CD4-positive, alpha-beta T cell treated with Interleukin-10 for 1 hour (primary cell): ENCODE results near the gene ATG2A.
A peak's percentile ranks its signal among the peaks of the same experiment; 100 is the strongest.

Experiments used
- DNase-seq: peaks from one replicate; pipeline ENCODE4 v3.0.0-alpha.2; 2020

ATG2A gene

DNA sequence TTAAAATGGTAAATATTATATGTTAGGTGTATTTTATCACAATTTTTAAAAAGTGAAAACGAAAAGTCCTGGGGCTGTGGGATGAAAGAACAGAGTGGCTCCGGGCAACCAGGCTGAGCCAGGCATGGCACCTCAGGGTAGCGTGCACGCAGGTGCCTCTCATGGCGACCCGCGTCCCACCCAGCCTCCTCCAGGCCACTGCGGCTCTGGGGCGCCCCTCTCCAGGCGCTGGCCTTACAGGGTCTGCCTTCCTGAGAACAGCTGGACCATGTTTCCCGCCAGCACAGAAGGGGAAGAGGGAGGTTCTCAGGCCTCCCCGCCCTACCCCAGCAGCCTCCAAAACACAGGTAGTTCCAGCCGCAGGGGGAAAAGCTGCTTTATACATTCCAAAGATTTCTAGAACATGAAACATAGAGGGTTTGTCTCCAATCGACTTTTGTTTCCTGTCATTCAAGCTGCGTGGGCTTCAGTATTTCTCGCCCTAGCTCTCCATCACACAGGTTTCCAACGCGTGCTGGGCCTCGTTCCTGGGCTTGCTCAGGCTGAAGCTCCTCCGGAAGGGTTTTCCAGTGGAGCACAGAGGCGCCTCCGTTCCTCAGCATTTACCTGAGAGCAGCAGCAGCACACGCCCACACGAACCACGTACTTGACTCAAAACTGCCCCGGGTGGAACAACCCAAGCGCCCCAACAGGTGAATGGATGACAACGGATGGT is 49.1 kb downstream of the ATG2A start:
- no peak for DNase-seq

DNA sequence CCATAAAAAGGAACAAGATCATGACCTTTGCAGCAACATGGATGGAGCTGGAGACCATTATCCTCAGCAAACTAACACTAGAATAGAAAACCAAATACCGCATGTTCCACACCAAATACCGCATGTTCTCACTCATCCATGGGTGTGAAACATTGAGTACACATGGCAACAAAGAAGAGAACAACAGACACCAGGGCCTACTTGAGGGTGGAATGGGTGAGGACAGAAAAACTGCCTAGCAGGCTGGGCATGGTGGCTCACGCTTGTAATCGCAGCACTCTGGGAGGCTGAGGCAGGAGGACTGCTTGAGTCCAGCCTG is 50.9 kb downstream of the ATG2A start:
- DNase-seq: no peak

DNA sequence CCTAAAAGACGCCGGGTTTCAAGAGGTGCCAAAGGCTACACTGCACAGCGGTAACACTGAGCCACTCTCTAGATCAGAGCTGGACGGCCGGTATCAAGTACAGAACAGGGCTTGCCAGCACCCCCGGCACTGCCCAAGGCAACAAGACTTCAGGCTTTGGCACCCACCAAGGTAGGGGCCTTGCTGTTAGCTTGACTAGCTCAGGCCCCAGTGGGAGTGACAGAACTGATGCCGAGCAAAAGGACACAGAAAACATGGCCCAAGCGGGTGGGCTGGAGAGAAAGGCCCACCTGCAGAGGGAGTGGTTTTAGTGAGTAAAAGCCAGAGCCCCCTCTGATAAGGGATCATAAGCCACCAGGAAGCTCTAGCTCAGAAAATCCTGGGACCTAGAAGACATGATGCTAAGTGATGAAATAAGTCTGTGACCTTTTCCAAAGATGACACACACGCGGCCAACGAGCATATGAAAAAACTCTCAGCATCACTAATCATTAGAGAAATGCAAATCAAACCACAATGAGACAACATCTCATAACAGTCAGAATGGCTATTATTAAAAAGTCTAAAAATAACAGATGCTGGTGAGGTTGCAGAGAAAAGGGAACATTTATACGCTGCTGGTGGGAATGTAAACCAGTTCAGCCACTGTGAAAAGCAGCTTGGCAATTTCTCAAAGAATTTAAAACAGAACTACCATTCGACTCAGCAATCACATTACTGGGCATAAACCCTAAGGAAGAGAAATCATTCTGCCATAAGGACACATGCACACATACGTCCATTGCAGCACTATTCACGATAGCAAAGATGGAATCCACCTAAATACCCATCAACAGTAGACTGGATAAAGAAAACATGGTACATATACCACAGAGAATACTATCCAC is 51.5 kb downstream of the ATG2A start:
- DNase-seq: no peak

DNA sequence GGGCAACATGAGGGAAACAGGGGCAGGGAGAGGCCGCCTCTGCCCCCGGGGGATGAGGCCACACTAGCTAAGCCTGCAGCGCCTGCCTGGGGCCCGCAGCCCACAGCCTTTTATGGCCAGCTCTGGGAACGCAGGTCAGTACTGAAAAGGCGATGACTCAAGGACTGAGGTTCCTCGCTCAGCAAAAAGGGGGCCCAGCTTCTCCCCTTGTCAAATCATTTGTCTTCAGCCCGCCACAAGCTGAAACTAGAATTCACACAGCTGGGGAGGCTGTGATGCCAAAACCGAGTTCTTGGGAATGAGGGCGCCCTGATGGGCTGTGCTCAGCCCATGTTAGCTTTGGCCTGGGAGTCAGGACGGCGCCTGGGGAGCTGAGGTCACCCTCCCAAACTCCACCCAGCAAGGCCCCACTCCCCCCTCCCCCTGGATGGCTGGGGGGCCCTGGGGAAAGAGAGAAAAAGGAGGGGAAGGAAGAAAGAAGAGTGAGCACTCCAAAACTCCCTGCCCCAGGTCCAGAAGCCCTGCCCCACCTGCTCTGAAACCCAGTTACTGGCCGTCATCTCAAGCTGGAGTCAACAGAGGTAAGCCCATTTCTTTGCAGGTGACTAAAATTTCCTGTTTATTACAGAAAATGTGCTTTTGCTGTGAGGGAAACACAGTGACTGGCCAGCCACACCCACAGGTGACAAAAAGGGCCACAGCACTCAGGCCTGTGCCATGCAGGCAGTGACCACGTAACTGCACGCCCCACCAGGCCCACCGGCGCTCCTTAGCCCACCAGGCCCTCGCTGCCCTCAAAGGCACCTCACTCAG is 52.3 kb downstream of the ATG2A start:
- DNase-seq: no peak

DNA sequence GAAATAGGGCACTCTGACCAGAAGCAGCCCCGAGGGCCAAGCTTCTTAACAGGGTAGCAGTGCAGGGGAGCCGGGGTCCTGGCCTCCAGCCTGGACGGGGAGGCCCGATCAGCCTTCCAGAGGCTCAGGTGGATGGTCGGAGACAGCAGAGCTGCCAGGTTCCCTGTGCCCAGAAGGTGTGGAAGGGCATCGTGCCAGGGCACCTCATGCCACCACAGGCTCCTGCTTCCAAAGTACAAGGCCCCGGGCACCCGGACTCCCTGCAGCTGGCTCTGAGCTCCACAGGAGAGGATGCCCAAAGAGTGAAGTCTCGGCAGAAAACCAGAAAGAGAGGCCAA is 52.9 kb downstream of the ATG2A start:
- DNase-seq: no peak

DNA sequence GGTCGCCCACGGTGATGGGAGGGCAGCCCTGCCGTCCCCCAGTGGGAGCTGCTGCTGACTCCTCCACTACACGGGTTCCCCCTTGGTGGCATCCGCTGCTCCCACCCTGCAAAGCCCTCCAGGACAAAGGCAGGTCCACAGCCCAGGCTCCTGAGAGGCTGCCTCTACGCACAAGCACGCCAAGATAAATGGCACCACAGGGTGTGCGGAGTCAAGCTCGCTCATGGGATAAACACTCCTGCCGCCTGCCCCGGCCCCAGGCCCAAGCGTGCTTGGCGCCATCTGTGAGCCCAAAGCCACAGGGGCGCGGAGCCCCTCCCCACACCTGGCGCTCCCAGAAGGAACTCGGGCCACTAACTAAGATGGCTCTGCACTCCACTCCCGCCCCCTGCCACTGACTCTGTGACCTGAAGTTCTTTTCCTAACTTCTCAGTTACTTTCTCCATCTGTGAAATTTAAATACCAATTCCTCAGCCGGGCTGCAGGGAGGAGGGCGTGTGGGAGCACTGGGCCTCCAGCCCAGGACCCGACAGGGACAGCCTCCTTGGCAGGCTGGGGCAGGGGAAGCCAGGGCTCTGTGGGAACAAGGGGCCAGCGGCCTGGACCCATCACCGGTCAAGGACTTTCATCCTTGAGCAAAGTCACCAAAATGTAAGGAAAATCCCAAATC is 53.5 kb downstream of the ATG2A start:
- DNase-seq: no peak

DNA sequence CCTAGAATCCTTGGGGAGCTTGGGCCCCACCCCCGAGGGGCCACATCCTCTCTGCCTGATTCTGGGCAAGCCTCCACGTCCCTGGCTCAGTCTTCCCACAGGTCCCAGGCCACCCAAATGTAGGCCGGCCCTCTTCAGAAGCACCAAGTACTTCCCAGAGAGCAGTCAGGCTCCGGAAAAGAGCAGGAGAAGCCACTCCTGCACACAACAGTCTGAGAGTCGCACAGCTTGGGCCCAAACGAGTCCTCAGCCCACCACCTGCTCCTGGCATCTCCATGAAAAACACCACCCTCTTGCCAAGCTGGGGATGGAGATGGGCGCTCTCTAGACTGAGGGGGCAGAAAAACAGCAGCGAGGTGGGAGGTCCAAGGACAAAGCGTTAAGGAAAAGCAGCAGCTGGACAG is 54.0 kb downstream of the ATG2A start:
- no peak for DNase-seq

DNA sequence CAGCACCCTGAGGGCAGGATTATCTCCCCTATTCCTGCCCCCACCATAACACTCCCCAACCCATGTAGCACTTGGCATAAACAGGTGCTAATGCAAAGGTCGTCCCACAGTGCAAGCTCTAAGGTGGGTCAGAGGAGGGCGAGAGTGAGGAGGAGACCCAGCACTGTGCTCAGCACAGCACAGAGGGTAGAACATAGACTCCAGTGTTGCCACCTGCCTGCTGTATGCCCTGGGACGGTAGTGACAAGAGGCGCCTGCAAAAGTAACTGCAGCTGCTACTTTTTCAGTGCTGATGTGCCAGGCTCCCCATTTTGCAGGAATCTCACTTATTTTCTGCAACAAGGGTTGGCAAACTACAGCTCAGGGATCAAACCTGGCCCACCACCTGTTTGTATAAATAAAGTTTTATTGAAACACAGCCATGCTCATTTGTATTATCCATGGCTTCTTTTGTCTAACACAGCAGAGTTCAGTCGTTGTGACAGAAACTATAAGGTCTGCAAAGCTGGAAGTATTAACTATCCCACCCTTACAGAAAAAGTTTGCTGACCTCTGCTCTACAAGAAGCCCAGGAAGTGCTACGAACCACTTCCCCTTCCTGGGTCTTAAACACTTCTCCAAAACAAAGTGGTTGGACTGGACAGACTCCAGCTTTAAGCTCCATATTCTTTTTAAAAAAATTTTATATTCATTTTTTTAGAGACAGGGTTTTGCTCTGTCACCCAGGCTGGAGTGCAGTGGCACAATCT is 55.6 kb downstream of the ATG2A start:
- no peak for DNase-seq

DNA sequence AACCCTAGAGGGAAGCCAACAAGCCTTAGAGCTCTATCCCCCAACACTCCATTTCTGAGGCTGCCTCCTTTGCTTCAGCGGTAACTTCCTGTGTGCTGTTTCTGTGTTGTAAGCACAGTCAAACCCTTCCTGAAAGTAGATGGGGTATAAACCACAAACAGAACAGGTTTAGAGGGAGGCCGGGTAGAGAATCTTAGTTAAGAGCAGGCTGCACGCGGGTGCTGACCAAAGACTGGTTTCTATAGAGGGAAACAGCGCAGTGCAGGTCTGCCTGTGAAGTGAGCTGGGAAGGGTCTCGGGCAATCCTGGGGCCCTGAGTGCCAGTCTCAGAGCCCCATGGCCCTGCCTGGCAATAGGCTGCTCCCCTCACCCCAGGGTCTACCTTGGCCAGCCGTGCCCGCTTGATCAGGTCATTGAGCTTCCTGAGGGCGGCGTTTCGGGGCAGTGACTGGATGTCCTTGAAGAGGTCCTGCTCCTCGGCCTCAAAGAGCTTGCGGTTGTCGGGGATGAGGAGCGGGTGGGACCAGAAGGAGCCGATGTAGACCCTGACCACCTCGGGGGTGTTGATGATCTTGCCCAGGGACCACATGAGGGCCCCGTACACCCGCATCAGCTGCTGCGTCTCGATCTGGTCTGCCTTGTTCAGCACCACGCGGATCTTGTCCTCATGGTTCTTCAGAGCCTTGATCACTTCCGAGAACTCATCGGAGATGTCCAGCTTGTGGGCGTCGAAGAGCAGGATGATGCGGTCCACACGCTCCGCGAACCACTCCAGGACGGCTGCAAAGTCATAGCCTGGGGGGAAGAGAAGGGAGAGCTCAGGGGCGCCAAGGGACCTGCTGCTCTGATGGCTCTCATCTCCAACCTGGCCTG is 57.2 kb downstream of the ATG2A start:
- peak; percentile 77 for DNase-seq

DNA sequence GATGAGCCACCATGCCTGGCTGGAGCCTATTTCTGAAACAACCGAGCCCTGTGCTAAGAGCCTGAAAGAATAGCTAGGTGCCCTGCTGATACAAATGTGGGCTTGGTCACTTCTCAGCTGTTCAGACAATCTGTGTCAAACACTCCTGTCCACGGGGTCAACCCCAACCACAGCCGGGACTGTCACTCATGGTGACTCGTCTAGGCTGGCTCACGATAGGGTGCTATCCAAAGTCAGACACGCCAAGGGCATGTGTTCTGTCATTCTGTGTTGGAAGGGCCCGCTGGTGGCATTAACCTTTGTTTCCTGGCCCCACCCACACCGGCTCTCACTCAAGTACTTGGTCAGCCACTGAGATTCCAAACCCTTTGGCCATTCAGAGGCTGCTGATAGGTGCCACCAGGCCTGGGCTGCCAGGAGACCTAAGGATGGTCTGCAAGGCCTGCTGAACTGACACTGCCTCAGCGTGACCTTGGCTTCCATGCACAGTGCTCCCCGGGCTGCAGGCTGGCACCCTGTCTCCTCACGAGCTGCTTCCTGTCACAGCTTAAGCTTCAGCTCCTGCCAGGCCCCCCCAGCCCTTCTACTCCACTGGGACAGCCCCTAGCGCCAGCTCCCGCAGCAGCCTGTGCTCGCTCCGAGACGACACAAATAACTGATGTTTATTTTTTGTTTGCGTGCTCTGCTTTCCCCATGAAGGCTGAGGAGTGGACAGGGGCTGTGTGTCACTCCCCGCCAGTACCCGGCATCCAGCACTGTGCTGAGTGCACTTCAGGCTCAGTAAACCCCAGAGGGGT is 58.3 kb downstream of the ATG2A start:
- peak; percentile 68 for DNase-seq

DNA sequence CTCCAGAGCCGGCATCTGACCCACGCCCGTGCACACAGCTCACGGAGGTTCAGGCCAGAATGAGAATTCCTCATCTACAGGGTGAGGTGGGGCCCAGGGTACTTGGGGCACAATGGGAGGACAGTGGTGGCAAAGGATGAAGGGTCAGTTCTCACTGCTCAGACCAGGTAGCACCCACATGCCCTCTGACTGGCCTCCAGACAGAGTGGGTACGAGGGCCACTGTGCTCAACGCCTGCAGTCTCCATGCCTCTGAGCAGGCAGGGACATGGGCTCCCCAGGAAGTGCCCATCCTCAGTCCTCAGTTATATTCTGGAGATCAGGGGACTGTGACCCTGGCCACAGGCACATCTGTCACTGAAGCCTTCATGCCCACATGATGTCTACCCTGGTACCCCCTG is 59.5 kb downstream of the ATG2A start:
- DNase-seq: no peak

DNA sequence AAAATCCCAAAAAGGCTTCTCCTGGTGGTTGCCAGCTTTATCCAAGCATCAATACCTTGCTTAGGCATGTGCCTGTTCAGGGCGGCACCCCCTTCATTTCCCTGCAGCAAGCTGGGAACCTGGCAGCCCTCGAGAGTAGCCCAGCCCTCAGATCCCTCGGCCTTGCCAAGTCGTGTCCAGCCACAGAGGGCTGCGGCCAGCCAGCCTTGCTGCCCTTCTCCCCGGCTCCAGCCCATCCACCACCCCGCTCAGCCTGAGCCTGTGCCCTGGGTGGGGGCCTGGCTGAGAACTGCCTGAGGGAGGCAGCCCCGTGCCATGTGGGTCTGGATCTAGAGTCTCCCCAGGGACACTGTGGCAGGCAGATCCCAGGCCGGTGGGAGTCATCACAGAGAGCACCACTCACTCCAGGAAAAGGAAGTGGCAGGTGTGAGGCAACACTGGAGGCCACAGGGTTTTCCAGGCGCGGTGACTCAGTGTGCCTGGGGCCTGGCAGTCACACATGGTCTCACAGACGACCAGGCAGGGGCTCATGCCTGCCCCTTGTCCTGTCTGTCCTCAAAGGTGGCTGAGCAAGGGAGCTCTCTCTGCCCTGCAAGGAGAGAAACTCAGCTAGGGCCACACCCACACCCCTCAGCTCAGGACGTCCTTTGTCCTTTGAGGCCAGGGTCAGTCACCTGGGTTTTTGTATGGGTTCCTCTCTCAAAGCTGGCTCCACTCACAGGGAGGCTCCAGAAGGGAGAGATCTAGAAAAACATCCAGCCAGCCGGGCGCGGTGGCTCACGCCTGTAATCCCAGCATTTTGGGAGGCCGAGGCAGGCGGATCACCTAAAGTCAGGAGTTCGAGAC is 60.4 kb downstream of the ATG2A start:
- no peak for DNase-seq

DNA sequence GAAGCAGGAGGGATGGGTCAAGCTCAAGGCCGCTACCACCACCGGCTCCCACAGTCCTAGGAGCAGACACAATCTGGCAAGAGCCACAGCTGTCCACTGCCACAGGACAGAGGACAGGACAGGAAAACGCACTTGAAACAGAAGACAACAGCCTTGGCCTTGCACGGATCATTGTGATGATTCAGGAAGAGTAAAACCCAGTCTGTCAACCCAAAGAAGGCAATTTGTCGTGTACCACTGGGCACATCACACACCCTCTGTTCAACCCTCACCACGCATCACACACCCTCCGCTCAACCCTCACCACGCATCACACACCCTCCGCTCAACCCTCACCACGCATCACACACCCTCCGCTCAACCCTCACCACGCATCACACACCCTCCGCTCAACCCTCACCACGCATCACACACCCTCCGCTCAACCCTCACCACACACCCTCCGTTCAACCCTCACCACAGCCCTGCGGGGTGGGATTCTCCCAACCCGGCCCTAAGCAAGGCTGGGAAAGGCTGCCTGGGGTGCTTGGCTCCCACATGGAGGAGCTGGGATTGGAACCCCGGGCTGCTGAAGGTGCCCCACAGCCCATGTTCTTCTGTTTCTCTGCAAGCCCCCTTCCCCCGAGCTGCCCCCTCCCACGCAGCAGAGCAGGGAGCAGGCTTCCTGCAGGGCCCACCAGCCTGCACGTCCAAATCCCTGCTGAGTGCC is 61.3 kb downstream of the ATG2A start:
- no peak for DNase-seq

DNA sequence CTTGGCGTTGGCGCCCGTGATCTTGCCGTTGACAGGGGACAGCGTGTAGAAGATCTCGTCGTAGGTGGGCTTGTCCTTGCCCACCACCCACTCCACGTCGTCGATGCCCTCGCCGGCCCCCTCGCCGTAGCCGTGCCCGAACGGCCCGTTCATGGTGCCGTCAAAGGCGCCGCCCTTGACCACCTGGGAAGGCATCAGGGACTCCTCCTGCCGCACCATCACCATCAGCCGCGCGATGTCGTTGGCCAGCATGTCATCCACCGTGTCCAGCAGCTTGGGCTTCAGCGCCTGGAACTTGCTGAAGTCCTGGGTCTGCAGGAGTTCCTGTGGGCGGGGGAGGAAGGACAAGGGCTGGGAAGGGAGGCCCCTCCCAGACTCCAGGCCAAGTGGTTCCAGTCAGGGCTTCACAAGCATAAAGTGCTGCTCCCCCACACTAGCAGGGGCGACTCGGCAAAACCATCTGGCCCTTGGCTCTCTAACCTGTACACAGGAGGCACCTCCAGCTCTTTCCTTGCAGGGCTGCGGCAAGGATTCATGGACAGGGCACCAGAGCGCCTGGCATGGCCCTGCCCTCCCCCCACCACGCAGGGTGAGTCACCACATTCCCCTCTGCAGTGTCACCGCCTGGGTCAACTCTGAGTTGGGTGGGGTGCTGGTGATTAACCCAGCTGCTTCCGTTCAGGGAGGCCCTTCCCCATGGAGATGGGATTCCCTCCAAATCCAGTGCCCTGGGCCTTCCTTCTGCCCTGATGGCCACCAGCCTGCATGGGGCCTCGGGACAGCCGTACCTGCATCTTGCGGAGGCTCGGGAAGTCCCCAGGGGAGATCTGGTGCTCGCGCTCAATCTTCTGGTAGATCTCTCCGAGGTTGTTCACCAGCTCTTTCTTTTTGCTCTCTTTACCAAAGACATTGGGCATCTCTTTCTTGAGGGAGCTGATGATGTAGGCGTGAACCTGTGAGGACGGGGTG is 62.2 kb downstream of the ATG2A start:
- no peak for DNase-seq

DNA sequence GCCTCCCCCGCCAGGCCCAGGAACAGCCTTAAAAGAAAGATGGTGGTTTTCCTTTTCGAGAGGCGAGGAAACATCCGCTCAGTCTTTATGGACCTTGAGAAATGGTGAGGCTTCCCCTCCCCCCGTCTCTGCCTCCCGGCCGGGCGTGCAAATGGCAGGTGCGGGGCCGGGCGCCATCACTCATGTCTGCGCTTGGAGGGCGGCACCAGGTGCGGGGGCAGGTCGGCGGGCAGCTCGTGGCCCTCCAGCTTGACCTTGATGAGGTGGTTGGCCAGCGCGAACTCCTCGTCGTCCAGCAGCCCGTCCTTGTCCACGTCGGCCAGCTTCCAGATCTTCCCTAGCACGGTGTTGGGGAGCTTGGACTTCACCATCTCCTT is 62.9 kb downstream of the ATG2A start:
- DNase-seq: no peak

DNA sequence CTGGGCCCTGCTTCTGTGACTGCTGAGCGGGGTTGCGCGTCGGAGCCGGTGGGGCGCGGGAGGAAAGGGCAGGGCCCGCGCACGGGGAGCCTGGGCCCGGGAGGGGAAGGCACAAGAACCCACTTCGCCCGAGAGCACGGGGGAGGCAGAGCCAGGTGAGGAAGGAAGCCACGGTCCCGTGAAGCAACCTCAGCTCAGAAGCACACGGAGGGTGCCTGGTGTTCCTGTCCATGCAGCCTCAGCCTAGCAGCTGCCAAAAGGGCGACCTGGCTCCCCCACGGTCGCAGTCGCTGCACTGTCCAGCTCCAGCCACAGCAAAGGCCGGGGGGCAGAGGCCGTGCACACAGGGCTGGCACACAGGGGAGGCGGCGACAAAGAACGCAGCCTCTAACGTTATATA is 63.3 kb downstream of the ATG2A start:
- no peak for DNase-seq

DNA sequence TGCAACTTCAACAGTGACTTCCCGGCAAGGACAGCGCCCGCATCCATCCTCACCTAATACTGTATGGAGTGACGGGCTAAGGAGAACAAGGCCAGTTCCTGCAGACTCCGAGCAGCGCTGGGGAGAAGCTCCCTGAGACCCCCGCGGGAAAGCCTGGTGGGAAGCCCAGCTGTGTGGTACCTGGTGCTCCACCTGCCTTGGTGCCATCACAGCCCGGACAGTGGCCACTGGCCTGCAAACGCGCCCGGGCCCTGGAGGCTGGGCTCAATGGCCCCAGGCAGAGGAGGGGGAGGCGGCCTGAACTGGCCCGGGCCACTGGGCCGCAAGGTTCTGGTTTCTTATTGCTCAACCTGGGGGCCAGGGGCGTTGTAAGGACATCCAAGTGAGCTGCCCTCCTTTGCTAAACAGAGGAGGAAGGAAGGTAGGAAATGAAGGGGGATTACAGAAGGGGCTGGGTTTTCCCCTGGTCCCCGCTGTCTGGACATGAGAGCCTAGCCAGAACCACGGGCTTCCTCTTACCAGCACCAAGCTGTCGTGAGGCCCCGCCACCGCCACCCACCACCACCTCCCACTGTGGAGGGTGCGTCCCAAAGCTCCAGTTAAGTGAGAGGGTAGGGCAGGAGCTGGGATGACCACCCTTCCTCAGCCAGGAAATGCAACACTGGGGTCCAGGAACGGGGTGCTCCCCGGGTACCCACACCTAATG is 64.1 kb downstream of the ATG2A start:
- DNase-seq: no peak
